Endothelial cell (in vitro differentiated cells): ENCODE data around the gene KNCN. TPM values are rescaled to one million over a fixed set of nuclear protein-coding genes. Genes with fewer than 3 reads are reported as not detected.

Experiments
- DNase-seq: peaks from one replicate; pipeline ENCODE4 v3.0.0; 2021; ENCODE audit warnings: low spot score
- H3K27ac Mint-ChIP-seq: one replicate; pipeline ENCODE4 v1.8.0; 2021; ENCODE audit warnings: mixed read lengths, inconsistent platforms; ENCODE audit not compliant: unreplicated experiment
- H3K27me3 Mint-ChIP-seq: one replicate; pipeline ENCODE4 v1.8.0; 2021; ENCODE audit warnings: mild to moderate bottlenecking, moderate library complexity, mixed read lengths, inconsistent platforms; ENCODE audit not compliant: unreplicated experiment
- H3K36me3 Mint-ChIP-seq: one replicate; pipeline ENCODE4 v1.8.0; 2021; ENCODE audit warnings: mild to moderate bottlenecking, low read depth, mixed read lengths, inconsistent platforms; ENCODE audit not compliant: unreplicated experiment
- H3K4me1 Mint-ChIP-seq: one replicate; pipeline ENCODE4 v1.8.0; 2021; ENCODE audit warnings: mild to moderate bottlenecking, mixed read lengths, inconsistent platforms; ENCODE audit not compliant: unreplicated experiment
- H3K4me3 Mint-ChIP-seq: one replicate; pipeline ENCODE4 v1.8.0; 2021; ENCODE audit warnings: mild to moderate bottlenecking, mixed read lengths, inconsistent platforms; ENCODE audit not compliant: unreplicated experiment
- H3K9me3 Mint-ChIP-seq: one replicate; pipeline ENCODE4 v1.8.0; 2021; ENCODE audit warnings: mixed read lengths, inconsistent platforms; ENCODE audit not compliant: unreplicated experiment
- CTCF ChIP-seq: fragments of 200-600 bp; sonication (generic); IDR thresholded peaks from one replicate; pipeline ENCODE4 v1.5.0; 2021; ENCODE audit warnings: antibody characterized with exemption; ENCODE audit not compliant: unreplicated experiment
- total RNA-seq: library from RNA; stranded (reverse); fragmentation: NEBNext Ultra II Directional; extraction: Animal tissue kit (Norgen Biotek cat#: 25700); gene quantifications from one replicate; pipeline ENCODE4 v1.2.1, GENCODE V29; 2021; ENCODE audit not compliant: unreplicated experiment

The KNCN gene
- total RNA-seq, 1 donor from 2014 or later: not detected

- no peak for TF ChIP-seq CTCF
- H3K4me3 Mint-ChIP-seq: no peak overlapping the region
- H3K4me1 Mint-ChIP-seq: no peaks in the 10 kb centered on the region
- H3K9me3 Mint-ChIP-seq: no peaks in the 10 kb centered on the region
- no peaks in the 10 kb centered on the region for H3K36me3 Mint-ChIP-seq
- no peak for DNase-seq
- H3K27me3 Mint-ChIP-seq: peaks cover 4% of the 10 kb centered on the region
- H3K27ac Mint-ChIP-seq: no peak overlapping the region
Measured at GRCh38 chr1:46506470-46507219, 44.8 kb downstream of the KNCN start.

- Mint-ChIP-seq H3K27ac (no peak overlapping the region), H3K4me1 (no peaks in the 10 kb centered on the region), H3K36me3 (no peaks in the 10 kb centered on the region), H3K4me3 (no peak overlapping the region), H3K9me3 (no peaks in the 10 kb centered on the region), H3K27me3 (no peaks in the 10 kb centered on the region)
- DNase-seq: no peak
- no peak for TF ChIP-seq CTCF
Measured at GRCh38 chr1:46503421-46503820, 48.0 kb downstream of the KNCN start.

GRCh38 chr1:46501528-46501927, 49.9 kb downstream of the KNCN start:
- peaks cover 4% of the 10 kb centered on the region for H3K27me3 Mint-ChIP-seq

GRCh38 chr1:46497665-46498064, 53.8 kb downstream of the KNCN start:
- TF ChIP-seq CTCF: no peak
- no peak for DNase-seq
- Mint-ChIP-seq H3K4me1 (peaks cover 2% of the 10 kb centered on the region), H3K27ac (no peak overlapping the region), H3K27me3 (peaks cover 28% of the 10 kb centered on the region), H3K36me3 (peaks cover 3% of the 10 kb centered on the region), H3K9me3 (no peaks in the 10 kb centered on the region), H3K4me3 (no peak overlapping the region)

More at GRCh38 chr1:46501528-46501927, 49.9 kb downstream of the KNCN start:
- no peak overlapping the region for H3K27ac Mint-ChIP-seq
- H3K36me3 Mint-ChIP-seq: no peaks in the 10 kb centered on the region
- TF ChIP-seq CTCF: no peak
- no peaks in the 10 kb centered on the region for H3K9me3 Mint-ChIP-seq
- no peak overlapping the region for H3K4me3 Mint-ChIP-seq
- H3K4me1 Mint-ChIP-seq: no peaks in the 10 kb centered on the region
- DNase-seq: no peak

GRCh38 chr1:46497020-46497419, 54.4 kb downstream of the KNCN start:
- no peak for TF ChIP-seq CTCF
- DNase-seq: no peak

More at GRCh38 chr1:46497020-46497419, 54.4 kb downstream of the KNCN start:
- Mint-ChIP-seq H3K4me3 (no peak overlapping the region), H3K9me3 (no peaks in the 10 kb centered on the region), H3K27ac (no peak overlapping the region), H3K4me1 (peaks cover 5% of the 10 kb centered on the region), H3K36me3 (peaks cover 3% of the 10 kb centered on the region), H3K27me3 (peaks cover 34% of the 10 kb centered on the region)
